Measurements from ENCODE around the gene FAP. TPM values are rescaled to one million over a fixed set of nuclear protein-coding genes. Genes with fewer than 3 reads are reported as not detected.

The FAP gene
- total and polyA plus RNA-seq, 2 of the 4 experiments (the other 2 are of a cell fraction), result 71.0 to 95.0 TPM

DNA sequence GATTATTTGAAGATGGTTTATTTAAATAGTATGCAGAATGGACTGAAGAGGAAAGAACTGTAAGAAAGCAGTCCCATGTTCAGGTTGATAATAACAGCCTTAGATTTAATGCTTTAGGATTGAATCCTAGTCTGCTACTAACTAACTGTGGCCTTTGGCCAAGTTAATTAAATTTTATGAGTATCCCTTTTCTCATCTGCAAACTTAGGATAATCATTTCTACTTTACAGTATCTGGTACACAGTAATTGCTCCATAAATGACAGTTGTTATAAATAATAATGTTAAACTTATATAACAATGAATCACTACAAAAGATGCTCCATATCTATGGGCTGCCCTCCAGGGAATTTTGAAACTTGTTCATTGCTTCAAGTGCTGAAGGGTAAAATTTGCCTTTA, 41.0 kb downstream of the FAP start:
- H3K18ac ChIP-seq (ENCODE audit: low read depth, low read length), result no peak overlapping the region
- no peak overlapping the region for H3K4ac ChIP-seq (ENCODE audit: low read depth, low read length)
- H4K91ac ChIP-seq (ENCODE audit: insufficient read depth, low read depth, low read length), result no peak overlapping the region
- no peak overlapping the region for H2BK5ac ChIP-seq (ENCODE audit: low read depth, low read length, poor library complexity, severe bottlenecking)
- H3K4me2 ChIP-seq (ENCODE audit: low read depth, low read length), result no peak overlapping the region
- H3K9me1 ChIP-seq (ENCODE audit: insufficient read depth, low read length), result peaks cover 14% of the 10 kb centered on the region
- no peaks in the 10 kb centered on the region for H3K27me3 ChIP-seq (ENCODE audit: control insufficient read depth, insufficient read depth, low read length)
- no peak overlapping the region for H4K8ac ChIP-seq (ENCODE audit: low read depth in 2 of 2, low read length in 2 of 2)
- TF ChIP-seq RAD21 (IDR thresholded peaks at IDR 0.05; ENCODE audit: low read length), result no peak
- TF ChIP-seq NFE2L2 (IDR thresholded peaks at IDR 0.05; ENCODE audit: low read depth, low read length), result no peak
- no peak for TF ChIP-seq CEBPB (IDR thresholded peaks at IDR 0.05; ENCODE audit: low read depth, low read length)
- TF ChIP-seq MAZ (IDR thresholded peaks at IDR 0.05; ENCODE audit: borderline replicate concordance, low read depth, low read length), result no peak
- TF ChIP-seq CHD1 (IDR thresholded peaks at IDR 0.05; ENCODE audit: low read depth, low read length), result no peak
- no peak for TF ChIP-seq MAFK (IDR thresholded peaks at IDR 0.05; ENCODE audit: low read depth, low read length)
- TF ChIP-seq, protein P1, sequence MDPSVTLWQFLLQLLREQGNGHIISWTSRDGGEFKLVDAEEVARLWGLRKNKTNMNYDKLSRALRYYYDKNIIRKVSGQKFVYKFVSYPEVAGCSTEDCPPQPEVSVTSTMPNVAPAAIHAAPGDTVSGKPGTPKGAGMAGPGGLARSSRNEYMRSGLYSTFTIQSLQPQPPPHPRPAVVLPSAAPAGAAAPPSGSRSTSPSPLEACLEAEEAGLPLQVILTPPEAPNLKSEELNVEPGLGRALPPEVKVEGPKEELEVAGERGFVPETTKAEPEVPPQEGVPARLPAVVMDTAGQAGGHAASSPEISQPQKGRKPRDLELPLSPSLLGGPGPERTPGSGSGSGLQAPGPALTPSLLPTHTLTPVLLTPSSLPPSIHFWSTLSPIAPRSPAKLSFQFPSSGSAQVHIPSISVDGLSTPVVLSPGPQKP (IDR thresholded peaks at IDR 0.05; ENCODE audit: borderline replicate concordance, low read depth, low read length), result no peak
- TF ChIP-seq RFX5 (IDR thresholded peaks at IDR 0.05; ENCODE audit: low read depth, low read length), result no peak
- TF ChIP-seq, protein P2, sequence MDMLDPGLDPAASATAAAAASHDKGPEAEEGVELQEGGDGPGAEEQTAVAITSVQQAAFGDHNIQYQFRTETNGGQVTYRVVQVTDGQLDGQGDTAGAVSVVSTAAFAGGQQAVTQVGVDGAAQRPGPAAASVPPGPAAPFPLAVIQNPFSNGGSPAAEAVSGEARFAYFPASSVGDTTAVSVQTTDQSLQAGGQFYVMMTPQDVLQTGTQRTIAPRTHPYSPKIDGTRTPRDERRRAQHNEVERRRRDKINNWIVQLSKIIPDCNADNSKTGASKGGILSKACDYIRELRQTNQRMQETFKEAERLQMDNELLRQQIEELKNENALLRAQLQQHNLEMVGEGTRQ (IDR thresholded peaks at IDR 0.05; ENCODE audit: low read depth, low read length), result no peak
- TF ChIP-seq, protein P3, sequence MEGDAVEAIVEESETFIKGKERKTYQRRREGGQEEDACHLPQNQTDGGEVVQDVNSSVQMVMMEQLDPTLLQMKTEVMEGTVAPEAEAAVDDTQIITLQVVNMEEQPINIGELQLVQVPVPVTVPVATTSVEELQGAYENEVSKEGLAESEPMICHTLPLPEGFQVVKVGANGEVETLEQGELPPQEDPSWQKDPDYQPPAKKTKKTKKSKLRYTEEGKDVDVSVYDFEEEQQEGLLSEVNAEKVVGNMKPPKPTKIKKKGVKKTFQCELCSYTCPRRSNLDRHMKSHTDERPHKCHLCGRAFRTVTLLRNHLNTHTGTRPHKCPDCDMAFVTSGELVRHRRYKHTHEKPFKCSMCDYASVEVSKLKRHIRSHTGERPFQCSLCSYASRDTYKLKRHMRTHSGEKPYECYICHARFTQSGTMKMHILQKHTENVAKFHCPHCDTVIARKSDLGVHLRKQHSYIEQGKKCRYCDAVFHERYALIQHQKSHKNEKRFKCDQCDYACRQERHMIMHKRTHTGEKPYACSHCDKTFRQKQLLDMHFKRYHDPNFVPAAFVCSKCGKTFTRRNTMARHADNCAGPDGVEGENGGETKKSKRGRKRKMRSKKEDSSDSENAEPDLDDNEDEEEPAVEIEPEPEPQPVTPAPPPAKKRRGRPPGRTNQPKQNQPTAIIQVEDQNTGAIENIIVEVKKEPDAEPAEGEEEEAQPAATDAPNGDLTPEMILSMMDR (conservative IDR thresholded peaks at IDR 0.05; ENCODE audit: low read depth, low read length), result no peak
- no peak for TF ChIP-seq RCOR1 (IDR thresholded peaks at IDR 0.05; ENCODE audit: insufficient replicate concordance, low read length)
- no peak for TF ChIP-seq MXI1 (IDR thresholded peaks at IDR 0.05; ENCODE audit: borderline replicate concordance, low read depth, low read length)
- no peak for TF ChIP-seq BHLHE40 (IDR thresholded peaks at IDR 0.05; ENCODE audit: low read depth, low read length)
- no peak for TF ChIP-seq FOS (IDR thresholded peaks at IDR 0.05; ENCODE audit: low read depth, low read length)
- TF ChIP-seq POLR2A (IDR thresholded peaks at IDR 0.05; ENCODE audit: low read depth, low read length), result no peak
- TF ChIP-seq SMC3 (IDR thresholded peaks at IDR 0.05; ENCODE audit: low read depth, low read length), result no peak
- H3K23ac ChIP-seq (ENCODE audit: low read depth, low read length), result no peak overlapping the region
- no peak overlapping the region for H2BK20ac ChIP-seq (ENCODE audit: low read depth, low read length)
- H3K14ac ChIP-seq (replicated peaks; ENCODE audit: low read depth, low read length), result no peak overlapping the region
- CTCF ChIA-PET, result no interaction called here
- H3K4me3 ChIP-seq (ENCODE audit: insufficient read depth, low read depth, low read length), result no peak overlapping the region
- H2AK5ac ChIP-seq (ENCODE audit: low read depth, low read length), result no peak overlapping the region
- in situ Hi-C loops (cut with MboI; ENCODE audit: low sequenced_read_pairs), result no loop called here
- no TSS peak for BruUV-seq (replicated peaks)
- H3K36me3 ChIP-seq (ENCODE audit: control insufficient read depth, insufficient read depth, low read length), result peaks cover 18% of the 10 kb centered on the region
- H2BK120ac ChIP-seq (ENCODE audit: low read depth, low read length), result no peak overlapping the region
- H3K79me1 ChIP-seq (ENCODE audit: low read depth in 1 of 2, low read length in 2 of 2), result peaks cover 2 to 5% of the 10 kb centered on the region in 2 experiments; a peak in 2 of 4 replicates
- no peak overlapping the region for H3K9ac ChIP-seq (ENCODE audit: low read depth, low read length)
- no peak overlapping the region for H3K56ac ChIP-seq (ENCODE audit: extremely low read depth, insufficient read depth, low read length)
- no peak for DNase-seq
- H2AK9ac ChIP-seq (replicated peaks; ENCODE audit: low read depth, low read length, poor library complexity), result no peak overlapping the region
- peaks cover 15% of the 10 kb centered on the region for H3K4me1 ChIP-seq (ENCODE audit: control insufficient read depth, insufficient read depth, low read length)
- POLR2A ChIA-PET (ENCODE audit: unreplicated experiment), result no interaction called here
- no peaks in the 10 kb centered on the region for H3K9me3 ChIP-seq (ENCODE audit: control insufficient read depth, insufficient read depth, low read length)
- H3K27ac ChIP-seq (ENCODE audit: insufficient read depth, low read length), result no peak overlapping the region
- peaks cover 4% of the 10 kb centered on the region; the same call in 1 of the 2 replicates for H4K20me1 ChIP-seq (ENCODE audit: insufficient read depth, low read length)
- ATAC-seq (ENCODE audit: low read depth), result no peak
- dilution Hi-C loops (cut with HindIII; ENCODE audit: low sequenced_read_pairs, unreplicated experiment), result no loop called here
- no peak overlapping the region for H2BK15ac ChIP-seq (ENCODE audit: low read depth, low read length)
- intact Hi-C loops (cut with micrococcal nuclease), result no loop called here
- no peak overlapping the region for H2AFZ ChIP-seq (replicated peaks; ENCODE audit: low read length, poor library complexity)
- no peak overlapping the region for H4K5ac ChIP-seq (ENCODE audit: low read depth, low read length)

All from IMR-90 (cell line).